Stimulated activated CD4-positive, alpha-beta T cell treated with anti-CD3 and anti-CD28 coated beads, Interleukin-12 subunit alpha, Interleukin-12 subunit beta, amount 100 ng/mL, for 24 hours (primary cell): ENCODE measurements around the gene BRSK1.

Source experiments
- DNase-seq, 2 experiments: peaks; one replicate each; pipeline ENCODE4 v3.0.0-alpha.2; 2020; ENCODE audit warnings: low read depth in 2 of 2

Gene BRSK1

GRCh38 chr19:55304279-55304978 is 20.6 kb downstream of the BRSK1 start:
- peak in 1 of 2 experiments; percentile 24 for DNase-seq

- DNase-seq = no peak
Observed at GRCh38 chr19:55304980-55305379, 21.2 kb downstream of the BRSK1 start.

- peak; percentile 32 to 34 for DNase-seq
Observed at GRCh38 chr19:55305491-55305890, 21.7 kb downstream of the BRSK1 start.

- DNase-seq = no peak
Observed at GRCh38 chr19:55305983-55306562, 22.3 kb downstream of the BRSK1 start.

- no peak for DNase-seq
Observed at GRCh38 chr19:55306712-55307111, 22.9 kb downstream of the BRSK1 start.

- no peak for DNase-seq
Observed at GRCh38 chr19:55308281-55308680, 24.5 kb downstream of the BRSK1 start.

- DNase-seq = no peak
Observed at GRCh38 chr19:55309448-55309847, 25.7 kb downstream of the BRSK1 start.

GRCh38 chr19:55310498-55310897 is 26.7 kb downstream of the BRSK1 start:
- DNase-seq = no peak

GRCh38 chr19:55311397-55311796 is 27.6 kb downstream of the BRSK1 start:
- DNase-seq = no peak

GRCh38 chr19:55311797-55312196 is 28.0 kb downstream of the BRSK1 start:
- DNase-seq = no peak

- no peak for DNase-seq
Observed at GRCh38 chr19:55312621-55313512, 29.1 kb downstream of the BRSK1 start.

GRCh38 chr19:55314396-55314795 is 30.6 kb downstream of the BRSK1 start:
- DNase-seq = no peak

- no peak for DNase-seq
Observed at GRCh38 chr19:55315956-55316525, 32.2 kb downstream of the BRSK1 start.

GRCh38 chr19:55316646-55317045 is 32.8 kb downstream of the BRSK1 start:
- no peak for DNase-seq

GRCh38 chr19:55319785-55320184 is 36.0 kb downstream of the BRSK1 start:
- no peak for DNase-seq

- no peak for DNase-seq
Observed at GRCh38 chr19:55320844-55321419, 37.1 kb downstream of the BRSK1 start.

GRCh38 chr19:55321466-55322137 is 37.8 kb downstream of the BRSK1 start:
- no peak for DNase-seq

- DNase-seq = no peak
Observed at GRCh38 chr19:55322204-55322885, 38.5 kb downstream of the BRSK1 start.

GRCh38 chr19:55324662-55325061 is 40.9 kb downstream of the BRSK1 start:
- DNase-seq = no peak

GRCh38 chr19:55325172-55325571 is 41.4 kb downstream of the BRSK1 start, which contains the start of gene TMEM150B:
Gene TMEM150B (minus strand): TSS chr19:55325341. CDS start chr19:55321036, 4,305 bp downstream.
- no peak for DNase-seq
